HepG2 (cell line): ENCODE results near the gene CD320. TPM values are rescaled to one million over a fixed set of nuclear protein-coding genes. Genes with fewer than 3 reads are reported as not detected.

Source experiments
- ATAC-seq: fragments of 200-7000 bp; cut with Tn5 transposase; 3 replicates; pipeline ENCODE4 v1.9.1; 2020; ENCODE audit warnings: mild to moderate bottlenecking, moderate library complexity
- BruUV-seq: library from RNA; stranded (reverse); fragments of 400-500 nt; replicated peaks from 2 replicates; lab custom pipeline; 2021; lab: Mats Ljungman, UMichigan
- CTCF ChIA-PET: fragments of 300-600 bp; formaldehyde crosslinking; extraction: SDS; loops from one replicate; lab custom pipeline; 2021; ENCODE audit warnings: low total read pairs, inconsistent platforms, low intra/inter-chr PET ratio; lab: Yijun Ruan, JAX
- POLR2A ChIA-PET: fragments of 350-600 bp; sonication (Branson Sonifier 250); formaldehyde crosslinking; loops from one replicate; lab custom pipeline; 2020; ENCODE audit warnings: antibody characterized with exemption, inconsistent platforms; lab: Yijun Ruan, JAX
- DNase-seq: peaks from one replicate; pipeline ENCODE4 v3.0.0-alpha.2; 2015; ENCODE audit warnings: low spot score
- FAIRE-seq: peaks from 3 replicates; lab custom pipeline; 2011; peaks lifted over from hg19 to GRCh38; lab: Jason Lieb, UNC
- H2AFZ ChIP-seq: one replicate; pipeline ENCODE4 v1.6.1; 2011; ENCODE audit warnings: low read length, inconsistent platforms
- H3K27ac ChIP-seq: fragments of 300-600 bp; 3 replicates; pipeline ENCODE4 v1.8.0; 2011; ENCODE audit warnings: mixed run types, mild to moderate bottlenecking, mixed read lengths, low read length, inconsistent platforms; ENCODE audit not compliant: insufficient read depth; ENCODE audit errors: extremely low read length
- H3K27me3 ChIP-seq, 2 experiments: fragments of 200-600 bp in 1 of 2; 2 replicates in 1 of 2; 3 replicates in 1 of 2; pipeline versions ENCODE4 v1.6.0 to v1.8.0; 2011; ENCODE audit warnings: low read length in 2 of 2, mild to moderate bottlenecking in 2 of 2, moderate library complexity in 2 of 2, inconsistent platforms in 1 of 2; ENCODE audit not compliant: insufficient read depth in 2 of 2, control insufficient read depth in 1 of 2
- H3K36me3 ChIP-seq, 2 experiments: fragments of 200-600 bp in 1 of 2; replicated peaks in 1 of 2; 2 replicates in 1 of 2; 3 replicates in 1 of 2; pipeline versions ENCODE4 v1.5.1 to v1.8.0; 2011; ENCODE audit warnings: low read length in 2 of 2, inconsistent platforms in 1 of 2; ENCODE audit not compliant: insufficient read depth in 2 of 2, control insufficient read depth in 1 of 2
- H3K4me1 ChIP-seq: 2 replicates; pipeline ENCODE4 v1.5.1; 2012; ENCODE audit warnings: low read length, inconsistent platforms; ENCODE audit not compliant: insufficient read depth
- H3K4me2 ChIP-seq: 2 replicates; pipeline ENCODE4 v1.6.0; 2011; ENCODE audit warnings: low read depth, low read length, inconsistent platforms
- H3K4me3 ChIP-seq, 3 experiments: fragments of 200-600 bp in 1 of 3; sonication (generic), shearing (Covaris generic) in 1 of 3; replicated peaks in 1 of 3; 2 replicates each; pipeline ENCODE4 v1.5.1; 2011 to 2016; ENCODE audit warnings: low read length in 3 of 3, inconsistent platforms in 2 of 3, low read depth in 2 of 3, mild to moderate bottlenecking in 2 of 3, control low read depth in 1 of 3, mixed read lengths in 1 of 3; ENCODE audit not compliant: insufficient read depth in 1 of 3
- H3K79me2 ChIP-seq: one replicate; pipeline ENCODE4 v1.6.1; 2011; ENCODE audit warnings: low read length, inconsistent platforms; ENCODE audit not compliant: insufficient read depth
- H3K9ac ChIP-seq: 2 replicates; pipeline ENCODE4 v1.6.0; 2011; ENCODE audit warnings: mild to moderate bottlenecking, low read depth, low read length, inconsistent platforms; ENCODE audit not compliant: insufficient read depth
- H3K9me3 ChIP-seq: 2 replicates; pipeline ENCODE4 v1.5.1; 2012; ENCODE audit warnings: mild to moderate bottlenecking, low read length
- H4K20me1 ChIP-seq: 2 replicates; pipeline ENCODE4 v1.6.0; 2011; ENCODE audit warnings: inconsistent platforms, mild to moderate bottlenecking, low read length, moderate library complexity; ENCODE audit not compliant: insufficient read depth
- AGO2 ChIP-seq: fragments of 200-400 bp; formaldehyde crosslinking; optimal IDR thresholded peaks from 2 replicates; pipeline ENCODE3; 2017; ENCODE audit warnings: mild to moderate bottlenecking, low read depth, low read length, moderate library complexity
- CAMTA2 ChIP-seq: sonication (generic); formaldehyde crosslinking; IDR thresholded peaks from 2 replicates; pipeline ENCODE4 v1.4.0; 2020; ENCODE audit warnings: mild to moderate bottlenecking, missing genetic modification reagents, borderline replicate concordance
- CERS6 ChIP-seq: sonication (generic); formaldehyde crosslinking; IDR thresholded peaks from 2 replicates; pipeline ENCODE4 v1.5.0; 2020; ENCODE audit warnings: missing genetic modification reagents
- GABPB1 ChIP-seq: IDR thresholded peaks from 2 replicates; pipeline ENCODE4 v1.6.1; 2016; ENCODE audit warnings: mild to moderate bottlenecking, missing genetic modification reagents, moderate library complexity, missing compliant biosample characterization
- IRF1 ChIP-seq: sonication (generic); formaldehyde crosslinking; IDR thresholded peaks from 2 replicates; pipeline ENCODE4 v1.4.0; 2020; ENCODE audit warnings: low read depth, mild to moderate bottlenecking, missing genetic modification reagents
- KLF13 ChIP-seq: sonication (generic); formaldehyde crosslinking; IDR thresholded peaks from 2 replicates; pipeline ENCODE4 v1.4.0; 2020; ENCODE audit warnings: mild to moderate bottlenecking, missing genetic modification reagents
- MED13 ChIP-seq: sonication (generic); formaldehyde crosslinking; IDR thresholded peaks from 2 replicates; pipeline ENCODE4 v1.5.0; 2020; ENCODE audit warnings: missing genetic modification reagents
- MTA1 ChIP-seq: sonication (generic); formaldehyde crosslinking; IDR thresholded peaks from 2 replicates; pipeline ENCODE4 v1.4.0; 2020; ENCODE audit warnings: missing genetic modification reagents, mild to moderate bottlenecking, borderline replicate concordance
- POGZ ChIP-seq: sonication (generic); formaldehyde crosslinking; IDR thresholded peaks from 2 replicates; pipeline ENCODE4 v1.4.0; 2020; ENCODE audit warnings: mild to moderate bottlenecking, missing genetic modification reagents
- RBFOX2 ChIP-seq: fragments of 200-400 bp; formaldehyde crosslinking; IDR thresholded peaks from 2 replicates; pipeline ENCODE4 v1.6.1; 2017; ENCODE audit warnings: low read depth, mild to moderate bottlenecking, low read length
- XBP1 ChIP-seq: sonication (generic); formaldehyde crosslinking; IDR thresholded peaks from 2 replicates; pipeline ENCODE4 v1.5.0; 2020; ENCODE audit warnings: missing genetic modification reagents
- ZNF138 ChIP-seq: sonication (generic); formaldehyde crosslinking; IDR thresholded peaks from 2 replicates; pipeline ENCODE4 v1.5.0; 2020; ENCODE audit warnings: mild to moderate bottlenecking, low read depth, missing genetic modification reagents
- ZNF414 ChIP-seq: sonication (generic); formaldehyde crosslinking; IDR thresholded peaks from 2 replicates; pipeline ENCODE4 v1.5.0; 2020; ENCODE audit warnings: missing genetic modification reagents
- ZNF782 ChIP-seq: sonication (generic); formaldehyde crosslinking; IDR thresholded peaks from 2 replicates; pipeline ENCODE4 v1.4.0; 2020; ENCODE audit warnings: missing genetic modification reagents, mild to moderate bottlenecking, borderline replicate concordance
- ZSCAN21 ChIP-seq: sonication (generic); formaldehyde crosslinking; IDR thresholded peaks from 2 replicates; pipeline ENCODE4 v1.8.0; 2022; ENCODE audit warnings: mild to moderate bottlenecking, missing genetic modification reagents, moderate library complexity, borderline replicate concordance
- WGBS: methylation state at CpG from one replicate; pipeline ENCODE4 v1.1.6; 2017; ENCODE audit warnings: low lambda C conversion rate; 5-methylcytosine and 5-hydroxymethylcytosine counted together
- in situ Hi-C: cut with HindIII; loops from 2 replicates; pipeline ENCODE4 v1.10.0; 2017; ENCODE audit warnings: low pct_unique_long_range_greater_than_20kb; ENCODE audit not compliant: extremely low pct_ligation_motif_present
- intact Hi-C: fragments of 100-400 bp; cut with micrococcal nuclease; formaldehyde crosslinking; loops from one replicate; pipeline ENCODE4 v1.10.0; 2022; ENCODE audit not compliant: unreplicated experiment
- polyA plus RNA-seq, 8 experiments: library from polyadenylated mRNA; depleted of rRNA in 3 of 8; stranded (reverse) in 7 of 8; unstranded in 1 of 8; fragments of >200 nt; fragmentation: Illumina TruSeq in 4 of 8; extraction: Trizol in 4 of 8; gene quantifications; 2 replicates each; pipeline versions ENCODE4 v1.2.1 to v1.2.3, GENCODE V29; 2011 to 2016; ENCODE audit warnings: low read depth in 4 of 8, missing spikeins in 1 of 8, mixed read lengths in 1 of 8; ENCODE audit not compliant: insufficient read depth in 1 of 8
- total RNA-seq, 5 experiments: library from RNA; depleted of rRNA; stranded (reverse); fragments of >200 nt; fragmentation: Illumina TruSeq; extraction: Trizol; gene quantifications; 2 replicates each; pipeline ENCODE4 v1.2.3, GENCODE V29; 2016; ENCODE audit warnings: low read depth in 1 of 5

CD320 gene
- total and polyA plus RNA-seq, 2 of the 13 experiments (the other 11 are each of a cell fraction or from before 2014, with no cell fraction given) = 83.1 to 99.9 TPM

- H3K4me1 ChIP-seq = peaks cover 39% of the 10 kb centered on the region
- intact Hi-C loops (no loop called here), in situ Hi-C loops (loop anchor here (5.0 kb wide), 1 partner anchor 43 kb away; no protein-coding TSS in a partner anchor)
Observed at GRCh38 chr19:8304841-8305621, 3.1 kb downstream of the CD320 start.

GRCh38 chr19:8302734-8303133, 5.4 kb downstream of the CD320 start:
- Histone ChIP-seq H3K9ac (no peak overlapping the region), H3K9me3 (no peaks in the 10 kb centered on the region), H4K20me1 (no peaks in the 10 kb centered on the region), H3K4me1 (peaks cover 27% of the 10 kb centered on the region), H3K27me3 (no peaks in the 10 kb centered on the region), H3K79me2 (peaks cover 16% of the 10 kb centered on the region), H3K27ac (no peak overlapping the region), H3K4me2 (no peak overlapping the region), H3K36me3 (peaks cover 8 to 22% of the 10 kb centered on the region in 2 experiments; a peak in 4 of 5 replicates), H3K4me3 (no peak overlapping the region), H2AFZ (no peak overlapping the region)
- no TSS peak for BruUV-seq
- ATAC-seq = no peak
- FAIRE-seq = no peak
- no peak for DNase-seq
- intact Hi-C loops = no loop called here
- in situ Hi-C loops = no loop called here
- 96% methylated on average over 4 of the region's 7 CpGs for WGBS
- ChIA-PET POLR2A (interaction anchor here (0.7 to 1.8 kb wide), 2 partner anchors 19 to 211 kb away, joined by 4 read pairs; partner anchors contain the start of genes NDUFA7, RPS28 and ZNF414), CTCF (no interaction called here)
- TF ChIP-seq IRF1 (CRISPR knock-in tag) (no peak), KLF13 (CRISPR knock-in tag) (no peak), XBP1 (CRISPR knock-in tag) (no peak), GABPB1 (CRISPR knock-in tag) (no peak), MED13 (CRISPR knock-in tag) (no peak), ZSCAN21 (CRISPR knock-in tag) (no peak), CAMTA2 (CRISPR knock-in tag) (no peak), ZNF414 (CRISPR knock-in tag) (no peak), CERS6 (no peak), POGZ (CRISPR knock-in tag) (no peak), ZNF782 (no peak)

More at GRCh38 chr19:8304841-8305621, 3.1 kb downstream of the CD320 start:
- H3K4me2 ChIP-seq = no peak overlapping the region
- no peak overlapping the region for H2AFZ ChIP-seq
- no peak for FAIRE-seq
- no peak overlapping the region for H3K4me3 ChIP-seq
- no peak for ATAC-seq
- POLR2A ChIA-PET = interaction anchor here (5.8 kb wide), 1 partner anchor 15 kb away, joined by 39 read pairs; the partner anchor contains the start of genes NDUFA7 and RPS28
- no peaks in the 10 kb centered on the region for H4K20me1 ChIP-seq
- WGBS = 90% methylated on average over 30 of the region's 33 CpGs
- CTCF ChIA-PET = no interaction called here
- no peaks in the 10 kb centered on the region for H3K27me3 ChIP-seq
- no peaks in the 10 kb centered on the region for H3K9me3 ChIP-seq
- TF ChIP-seq ZNF138 (CRISPR knock-in tag) (no peak), RBFOX2 (0 out of 2 replicates have a peak, but pooled peaks have one; percentile 33), MTA1 (CRISPR knock-in tag) (no peak), AGO2 (peak; percentile 78)
- H3K27ac ChIP-seq = no peak overlapping the region
- BruUV-seq = no TSS peak
- no peak overlapping the region for H3K9ac ChIP-seq
- peaks cover 12 to 22% of the 10 kb centered on the region in 2 experiments; a peak in 4 of 5 replicates for H3K36me3 ChIP-seq
- peaks cover 17% of the 10 kb centered on the region for H3K79me2 ChIP-seq
- DNase-seq = no peak
